ENCODE measurements around the gene GABBR2. TPM values are rescaled to one million over a fixed set of nuclear protein-coding genes. Genes with fewer than 3 reads are reported as not detected.

GABBR2 gene
- under 0.01 and 0.98 TPM in 2 replicates for total RNA-seq

DNA sequence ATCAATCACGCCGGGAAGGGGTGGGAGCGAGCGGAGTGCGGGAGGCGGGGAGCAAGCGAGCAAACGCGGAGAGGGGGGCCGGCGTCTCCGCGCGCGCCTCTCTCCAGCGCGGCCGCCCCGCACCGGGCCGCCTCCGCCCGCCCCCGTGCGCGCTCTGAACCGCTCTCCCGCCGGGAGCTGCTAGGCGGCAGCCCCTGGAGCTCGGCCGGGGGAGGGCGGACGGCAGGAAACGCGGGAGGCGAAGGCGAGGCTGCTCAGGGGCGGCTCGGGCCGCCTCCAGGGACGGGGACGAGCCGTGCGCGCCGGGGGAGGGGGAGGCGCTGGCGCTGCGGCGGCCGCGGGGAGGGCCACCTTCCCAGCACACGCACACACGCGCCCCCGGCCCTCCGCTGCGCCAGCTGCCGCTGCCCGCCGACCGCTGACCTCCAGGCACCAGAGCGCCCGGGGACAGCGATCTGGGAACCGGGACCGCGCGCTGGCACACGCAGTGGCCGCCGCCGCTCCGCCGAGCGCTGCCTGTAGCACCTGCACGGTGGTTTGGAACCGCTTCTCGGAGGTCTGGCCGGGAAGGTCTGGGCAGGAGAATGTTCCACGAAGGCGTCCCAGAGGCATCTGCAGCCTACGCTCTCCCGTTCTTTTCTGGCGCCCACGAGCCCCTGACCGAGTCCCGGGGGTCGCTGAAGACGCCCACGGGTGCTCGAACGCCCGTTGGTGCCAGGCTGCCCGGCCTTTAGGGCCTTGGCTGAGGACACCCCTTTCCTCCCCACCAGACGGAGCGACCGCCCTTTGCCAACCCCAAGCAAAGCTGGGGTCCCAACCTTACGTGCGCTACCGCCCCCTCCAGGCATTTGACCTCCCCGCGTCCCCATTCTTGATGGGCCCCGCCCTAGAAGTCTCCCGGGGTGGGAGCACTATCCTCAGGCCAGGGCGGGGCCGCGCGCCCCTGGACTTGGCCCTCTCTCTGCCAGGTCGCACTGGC lies at the start of gene GABBR2:
Gene GABBR2 (minus strand): TSS at position 3 of the 979 bp plus-strand sequence. CDS start 198 bp downstream, outside the sequence.

GRCh38 chr9:98255578-98256296 lies 453.0 kb downstream of the GABBR2 start, which contains the start of gene TBC1D2:
Gene TBC1D2, minus strand, starts transcription at chr9:98255649. Its CDS starts 108 bp downstream, at chr9:98255541.

Other genes with a start within 250 kb of the GABBR2 start
- 24.1 and 39.4 TPM in 2 replicates for gene ANKS6, start 87.6 kb upstream of the GABBR2 start, total RNA-seq
- gene GALNT12, start 98.7 kb upstream of the GABBR2 start, total RNA-seq: 10.3 and 15.2 TPM in 2 replicates
- 0.16 and 3.5 TPM in 2 replicates for gene COL15A1, start 235.0 kb upstream of the GABBR2 start, total RNA-seq